Lung (tissue), 12 donors: ENCODE measurements around the gene RUVBL2. TPM values are rescaled to one million over a fixed set of nuclear protein-coding genes. Genes with fewer than 3 reads are reported as not detected.

Source experiments
- ATAC-seq: fragments of 200-7000 bp; cut with Tn5 transposase; one replicate; pipeline ENCODE4 v1.9.1; 2020; ENCODE audit warnings: moderate number of reproducible peaks; ENCODE audit not compliant: insufficient read depth, low FRiP score
- DNase-seq, 3 donors: peaks; one replicate each; pipeline ENCODE4 v3.0.0-alpha.2; 2013 to 2017
- H3K27ac ChIP-seq, 2 donors: one replicate each; pipeline ENCODE4 v1.5.1; 2013; ENCODE audit warnings: mild to moderate bottlenecking in 2 of 2, moderate library complexity in 2 of 2, control low read depth in 1 of 2, inconsistent platforms in 1 of 2, low read depth in 1 of 2, low read length in 1 of 2
- H3K27me3 ChIP-seq, 3 donors: one replicate each; pipeline ENCODE4 v1.5.1; 2013; ENCODE audit warnings: low read length in 2 of 3; ENCODE audit not compliant: control insufficient read depth in 3 of 3, insufficient read depth in 3 of 3
- H3K36me3 ChIP-seq, 4 donors: one replicate each; pipeline ENCODE4 v1.5.1; 2013; ENCODE audit warnings: low read length in 4 of 4, mild to moderate bottlenecking in 1 of 4, moderate library complexity in 1 of 4; ENCODE audit not compliant: control insufficient read depth in 4 of 4, insufficient read depth in 4 of 4
- H3K4me1 ChIP-seq, 5 donors: one replicate each; pipeline ENCODE4 v1.5.1; 2013; ENCODE audit warnings: low read length in 5 of 5, mild to moderate bottlenecking in 2 of 5, moderate library complexity in 1 of 5; ENCODE audit not compliant: control insufficient read depth in 5 of 5, insufficient read depth in 5 of 5
- H3K4me3 ChIP-seq: one replicate; pipeline ENCODE4 v1.5.1; 2013; ENCODE audit warnings: mild to moderate bottlenecking, control low read depth, moderate library complexity
- H3K9ac ChIP-seq, 2 donors: one replicate each; pipeline ENCODE4 v1.5.1; 2013; ENCODE audit warnings: low read length in 2 of 2, control low read depth in 1 of 2; ENCODE audit not compliant: insufficient read depth in 1 of 2
- H3K9me3 ChIP-seq, 4 donors: one replicate each; pipeline ENCODE4 v1.5.1; 2013; ENCODE audit warnings: low read length in 3 of 4, mild to moderate bottlenecking in 1 of 4, moderate library complexity in 1 of 4; ENCODE audit not compliant: control insufficient read depth in 4 of 4, insufficient read depth in 3 of 4
- CTCF ChIP-seq: IDR thresholded peaks from 2 replicates; pipeline ENCODE4 v1.5.1; 2012; ENCODE audit warnings: mild to moderate bottlenecking; ENCODE audit errors: control extremely low read depth, extremely low read depth
- WGBS, 2 donors: extraction: QIAGEN DNeasy Blood & Tissue Kit; methylation state at CpG; one replicate each; pipeline ENCODE4 v1.1.7; 2013; 5-methylcytosine and 5-hydroxymethylcytosine counted together
- polyA plus RNA-seq, 2 donors: library from polyadenylated mRNA; stranded (reverse); fragments of 200-250 nt; gene quantifications; one replicate each; pipeline ENCODE4 v1.2.1, GENCODE V29; 2013
- total RNA-seq, 2 donors: library from RNA; depleted of rRNA in 1 of 2; stranded (reverse); fragments of >200 nt in 1 of 2; gene quantifications; one replicate each; pipeline ENCODE4 v1.2.1, GENCODE V29; 2014 to 2021
- donor health status: control.
- donor health status: control.
- donor health status: Bipolar disorder and iron deficiency.
- donor health status: healthy.
- donor health status: DM: yes; HTN: yes; CAD: no.

RUVBL2 gene
- total and polyA plus RNA-seq, 4 donors: 80.7 to 112 (median 96.8) TPM

- Histone ChIP-seq H3K27ac (no peak overlapping the region), H3K36me3 (no peaks in the 10 kb centered on the region), H3K27me3 (peaks cover 0 to 33% (median 22%) of the 10 kb centered on the region in 3 donors), H3K9ac (no peak overlapping the region), H3K9me3 (no peaks in the 10 kb centered on the region), H3K4me1 (peaks cover 0 to 21% (median 4%) of the 10 kb centered on the region in 5 donors), H3K4me3 (no peak overlapping the region)
- peak in 1 of 3 donors; percentile 21 for DNase-seq
- WGBS, 2 donors: 46 to 47% methylated on average over 10 of the region's 10 CpGs
- no peak for ATAC-seq
- no peak for TF ChIP-seq CTCF
These were observed 64.9 kb downstream of the RUVBL2 start for GRCh38 chr19:49058562-49058961.

DNA sequence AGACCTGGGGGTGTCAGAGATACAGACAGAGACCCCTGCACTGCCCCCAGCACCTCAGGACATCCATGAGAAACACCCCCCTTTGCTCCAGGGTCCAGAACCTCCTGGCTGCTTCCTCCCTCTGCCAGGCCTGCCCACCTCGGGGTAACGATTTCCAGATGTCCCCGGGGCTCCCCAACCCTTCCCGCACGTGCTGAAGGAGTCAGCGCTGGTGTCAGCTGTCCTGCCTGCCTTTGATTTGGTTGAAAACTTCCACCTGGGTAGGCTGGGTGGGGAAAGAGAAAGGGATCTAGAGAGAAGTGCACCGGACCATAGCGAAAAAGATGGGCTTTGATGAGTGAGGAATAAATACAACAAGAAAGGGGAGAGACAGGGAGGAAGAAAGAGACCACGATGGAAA, 65.4 kb downstream of the RUVBL2 start:
- 57 to 58% methylated on average over 9 of the region's 9 CpGs for WGBS, 2 donors
- peaks cover 0 to 33% (median 22%) of the 10 kb centered on the region in 3 donors for H3K27me3 ChIP-seq
- no peak for TF ChIP-seq CTCF

DNA sequence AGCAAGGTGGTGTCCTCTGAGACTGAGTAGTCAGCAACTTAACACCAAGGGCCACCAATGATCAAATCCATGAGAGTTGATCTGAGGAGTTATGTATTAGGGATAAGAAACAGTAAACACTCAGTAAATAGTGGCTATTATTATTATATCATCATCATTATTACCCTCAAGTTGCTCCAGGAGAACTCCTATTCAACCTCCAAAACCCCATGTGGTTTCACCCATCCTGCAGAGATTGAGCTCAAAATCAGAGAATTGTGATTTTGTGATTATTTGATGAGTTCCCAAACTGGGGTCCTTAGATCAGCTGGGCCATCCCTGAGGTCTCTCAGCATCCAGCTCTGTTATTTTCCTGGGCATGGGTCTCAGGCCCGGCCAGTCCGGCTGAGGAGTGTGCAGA, 67.3 kb downstream of the RUVBL2 start:
- Histone ChIP-seq H3K9me3 (no peaks in the 10 kb centered on the region), H3K4me1 (peaks cover 0 to 28% (median 4%) of the 10 kb centered on the region in 5 donors), H3K27me3 (peaks cover 0 to 36% (median 25%) of the 10 kb centered on the region in 3 donors), H3K4me3 (no peak overlapping the region), H3K9ac (no peak overlapping the region), H3K36me3 (no peaks in the 10 kb centered on the region), H3K27ac (no peak overlapping the region)
- 95 to 97% methylated on average over 2 of the region's 2 CpGs for WGBS, 2 donors
- ATAC-seq: no peak
- no peak for TF ChIP-seq CTCF
- no peak for DNase-seq

More for the DNA sequence above, 65.4 kb downstream of the RUVBL2 start:
- ATAC-seq (no peak), DNase-seq (no peak)
- Histone ChIP-seq H3K4me3 (no peak overlapping the region), H3K36me3 (no peaks in the 10 kb centered on the region), H3K9me3 (no peaks in the 10 kb centered on the region), H3K27ac (no peak overlapping the region), H3K4me1 (peaks cover 0 to 21% (median 4%) of the 10 kb centered on the region in 5 donors), H3K9ac (no peak overlapping the region)

DNA sequence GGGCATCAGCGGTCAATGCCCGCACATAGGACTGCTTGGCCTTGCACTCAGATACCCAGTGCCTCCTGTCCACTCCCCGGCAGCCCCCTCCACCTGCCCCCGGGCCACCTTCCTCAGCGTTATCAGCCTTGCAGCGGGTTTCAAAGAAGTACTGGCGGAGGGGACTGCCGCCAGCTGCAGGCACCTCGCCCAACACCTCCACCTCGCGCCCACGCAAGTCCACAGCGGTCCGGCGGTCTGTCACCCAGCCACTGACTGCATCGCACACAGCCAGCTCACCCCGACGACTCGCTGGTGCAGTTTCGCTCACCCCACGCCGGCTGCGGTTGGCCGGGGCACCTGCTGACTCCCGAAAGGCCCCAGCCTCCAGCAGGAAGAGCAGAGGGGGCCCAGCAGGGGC, 67.8 kb downstream of the RUVBL2 start:
- no peak overlapping the region for H3K27ac ChIP-seq
- TF ChIP-seq CTCF: no peak
- H3K9me3 ChIP-seq: no peaks in the 10 kb centered on the region
- peaks cover 0 to 33% (median 25%) of the 10 kb centered on the region in 3 donors for H3K27me3 ChIP-seq
- ATAC-seq (no peak), DNase-seq (no peak)
- H3K4me3 ChIP-seq: no peak overlapping the region
- H3K36me3 ChIP-seq: no peaks in the 10 kb centered on the region
- H3K4me1 ChIP-seq: peaks cover 0 to 24% (median 4%) of the 10 kb centered on the region in 5 donors
- no peak overlapping the region for H3K9ac ChIP-seq
- WGBS, 2 donors: 50 to 73% methylated on average over 25 of the region's 25 CpGs
